HCT116 (cell line): Measurements from ENCODE around the gene DMD. TPM values are rescaled to one million over a fixed set of nuclear protein-coding genes. Genes with fewer than 3 reads are reported as not detected.

Experiments used
- ATAC-seq: fragments of 200-7000 bp; cut with Tn5 transposase; 2 replicates; pipeline ENCODE4 v1.9.1; 2020; ENCODE audit warnings: mild to moderate bottlenecking, moderate library complexity
- BruUV-seq: library from RNA; stranded (reverse); fragments of 400-500 nt; replicated peaks from 2 replicates; lab custom pipeline; 2021; lab: Mats Ljungman, UMichigan
- CTCF ChIA-PET: fragments of 300-600 bp; sonication (Branson Sonifier 250); formaldehyde crosslinking; loops from one replicate; lab custom pipeline; 2021; ENCODE audit warnings: antibody characterized with exemption; lab: Charles Lee
- POLR2A ChIA-PET: fragments of 300-600, 350-600 bp; sonication (Branson Sonifier 250); formaldehyde crosslinking; loops from one replicate; lab custom pipeline; 2021; ENCODE audit warnings: antibody characterized with exemption; lab: Charles Lee
- RAD21 ChIA-PET, 2 experiments: fragments of 300-600 bp; sonication (Branson Sonifier 250); formaldehyde crosslinking; loops; one replicate each; lab custom pipeline; 2023; ENCODE audit warnings: low total read pairs in 2 of 2; ENCODE audit not compliant: uncharacterized antibody in 2 of 2, unreplicated experiment in 2 of 2, low non-redundant PET in 1 of 2; lab: Charles Lee
- DNase-seq: peaks from one replicate; pipeline ENCODE4 v3.0.0-alpha.2; 2010; ENCODE audit warnings: low read depth, low spot score
- H2AFZ ChIP-seq: fragments of 200-600 bp; shearing (Covaris generic), sonication (generic); 2 replicates; pipeline ENCODE4 v1.6.1; 2017; ENCODE audit warnings: low read depth, mixed run types, mixed read lengths, antibody characterized with exemption, low read length; ENCODE audit not compliant: poor library complexity, severe bottlenecking
- H3K27ac ChIP-seq: 2 replicates; pipeline ENCODE4 v1.5.1; 2012; ENCODE audit warnings: low read depth, low read length
- H3K27me3 ChIP-seq: fragments of 200-600 bp; sonication (generic); 2 replicates; pipeline ENCODE4 v1.6.1; 2016; ENCODE audit warnings: mixed run types, low read length, mixed read lengths; ENCODE audit not compliant: insufficient read depth
- H3K36me3 ChIP-seq, 2 experiments: fragments of 200-500 bp in 1 of 2; fragments of 200-600 bp in 1 of 2; sonication (Bioruptor generic) in 1 of 2; sonication (generic) in 1 of 2; 2 replicates each; pipeline versions ENCODE4 v1.5.1 to v1.6.1; 2014 to 2016; ENCODE audit warnings: low read length in 2 of 2, inconsistent platforms in 1 of 2, mixed read lengths in 1 of 2, mixed run types in 1 of 2; ENCODE audit not compliant: insufficient read depth in 2 of 2, control insufficient read depth in 1 of 2
- H3K4me1 ChIP-seq, 2 experiments: fragments of 200-600 bp in 1 of 2; sonication (generic) in 1 of 2; 2 replicates each; pipeline versions ENCODE4 v1.5.1 to v1.6.1; 2012 to 2017; ENCODE audit warnings: low read length in 2 of 2, inconsistent platforms in 1 of 2, mild to moderate bottlenecking in 1 of 2, mixed read lengths in 1 of 2, mixed run types in 1 of 2, moderate library complexity in 1 of 2; ENCODE audit not compliant: insufficient read depth in 2 of 2, control insufficient read depth in 1 of 2
- H3K4me2 ChIP-seq: fragments of 200-600 bp; sonication (generic); 2 replicates; pipeline ENCODE4 v1.6.1; 2017; ENCODE audit warnings: mixed run types, low read length, mixed read lengths
- H3K4me3 ChIP-seq, 2 experiments: fragments of 200-600 bp in 1 of 2; sonication (generic) in 1 of 2; replicated peaks in 1 of 2; 2 replicates each; pipeline ENCODE4 v1.5.1; 2011 to 2016; ENCODE audit warnings: low read length in 2 of 2, control low read depth in 1 of 2, low read depth in 1 of 2, mild to moderate bottlenecking in 1 of 2, mixed read lengths in 1 of 2, mixed run types in 1 of 2
- H3K79me2 ChIP-seq: fragments of 200-600 bp; sonication (generic); 2 replicates; pipeline ENCODE4 v1.6.1; 2017; ENCODE audit warnings: mild to moderate bottlenecking, mixed run types, low read length, moderate library complexity, mixed read lengths; ENCODE audit not compliant: insufficient read depth
- H3K9ac ChIP-seq: fragments of 200-600 bp; sonication (generic); 2 replicates; pipeline ENCODE4 v1.6.1; 2016; ENCODE audit warnings: low read length, mixed read lengths
- H3K9me2 ChIP-seq: fragments of 200-600 bp; sonication (generic), shearing (Covaris generic); 2 replicates; pipeline ENCODE4 v1.6.1; 2017; ENCODE audit warnings: mixed run types, mild to moderate bottlenecking, moderate library complexity; ENCODE audit not compliant: insufficient read depth
- H3K9me3 ChIP-seq, 2 experiments: fragments of 200-500 bp in 1 of 2; fragments of 200-600 bp in 1 of 2; sonication (Bioruptor generic) in 1 of 2; sonication (generic) in 1 of 2; 2 replicates each; pipeline ENCODE4 v1.6.1; 2014 to 2017; ENCODE audit warnings: low read length in 2 of 2, mixed read lengths in 2 of 2, inconsistent platforms in 1 of 2, low read depth in 1 of 2, mild to moderate bottlenecking in 1 of 2, mixed run types in 1 of 2, moderate library complexity in 1 of 2; ENCODE audit not compliant: control insufficient read depth in 1 of 2, insufficient read depth in 1 of 2
- H4K20me1 ChIP-seq: fragments of 200-600 bp; sonication (generic), shearing (Covaris generic); 2 replicates; pipeline ENCODE4 v1.6.1; 2017; ENCODE audit warnings: mixed run types, mild to moderate bottlenecking, moderate library complexity; ENCODE audit not compliant: insufficient read depth
- ELF1 ChIP-seq: IDR thresholded peaks from 2 replicates; pipeline ENCODE4 v1.6.1; 2012; ENCODE audit warnings: low read depth, borderline replicate concordance
- EZH2phosphoT487 ChIP-seq: fragments of 200-600 bp; IDR thresholded peaks from 2 replicates; pipeline ENCODE4 v1.6.1; 2018; ENCODE audit warnings: antibody characterized with exemption, borderline replicate concordance
- FOSL1 ChIP-seq: IDR thresholded peaks from 2 replicates; pipeline ENCODE4 v1.6.1; 2012; ENCODE audit warnings: low read depth
- JUND ChIP-seq: IDR thresholded peaks from 2 replicates; pipeline ENCODE4 v1.6.1; 2012
- RAD21 ChIP-seq: IDR thresholded peaks from 2 replicates; pipeline ENCODE4 v1.6.1; 2012; ENCODE audit warnings: low read depth, mild to moderate bottlenecking
- SIN3A ChIP-seq: IDR thresholded peaks from 2 replicates; pipeline ENCODE4 v1.6.1; 2012; ENCODE audit warnings: low read depth
- YY1 ChIP-seq: IDR thresholded peaks from 2 replicates; pipeline ENCODE4 v1.6.1; 2011; ENCODE audit warnings: low read length, low read depth, moderate library complexity, mild to moderate bottlenecking; ENCODE audit not compliant: insufficient replicate concordance; ENCODE audit errors: extremely low read depth
- ZFX ChIP-seq: fragments of 450-650 bp; IDR thresholded peaks from 2 replicates; pipeline ENCODE4 v1.6.1; 2017
- intact Hi-C: fragments of 100-400 bp; cut with micrococcal nuclease; formaldehyde crosslinking; loops from 2 replicates; pipeline ENCODE4 v1.10.0; 2022
- total RNA-seq: library from RNA; stranded (reverse); gene quantifications from one replicate; pipeline ENCODE4 v1.2.1, GENCODE V29; 2021; ENCODE audit not compliant: unreplicated experiment
- TF ChIP-seq, protein P1 (sequence below): IDR thresholded peaks from 2 replicates; pipeline ENCODE4 v1.6.1; 2011; ENCODE audit warnings: mild to moderate bottlenecking, low read length, moderate library complexity; ENCODE audit not compliant: insufficient replicate concordance; ENCODE audit errors: extremely low read depth
- TF ChIP-seq, protein P2 (sequence below): IDR thresholded peaks from 2 replicates; pipeline ENCODE4 v1.6.1; 2012
- TF ChIP-seq, protein P3 (sequence below), 3 experiments: fragments of 200-600 bp in 1 of 3; sonication (generic) in 1 of 3; IDR thresholded peaks in 2 of 3; conservative IDR thresholded peaks in 1 of 3; 2 replicates each; pipeline ENCODE4 v1.5.1; 2012 to 2017; ENCODE audit warnings: low read depth in 2 of 3, low read length in 2 of 3, antibody characterized with exemption in 1 of 3, borderline replicate concordance in 1 of 3, control low read depth in 1 of 3, mild to moderate bottlenecking in 1 of 3, mixed read lengths in 1 of 3, mixed run types in 1 of 3, moderate library complexity in 1 of 3; ENCODE audit not compliant: insufficient read depth in 1 of 3
- TF ChIP-seq, protein P4 (sequence below): IDR thresholded peaks from 2 replicates; pipeline ENCODE4 v1.6.1; 2012; ENCODE audit warnings: low read depth

DMD gene
- total RNA-seq, 1 experiment from 2014 or later, result 0.05 TPM

DNA sequence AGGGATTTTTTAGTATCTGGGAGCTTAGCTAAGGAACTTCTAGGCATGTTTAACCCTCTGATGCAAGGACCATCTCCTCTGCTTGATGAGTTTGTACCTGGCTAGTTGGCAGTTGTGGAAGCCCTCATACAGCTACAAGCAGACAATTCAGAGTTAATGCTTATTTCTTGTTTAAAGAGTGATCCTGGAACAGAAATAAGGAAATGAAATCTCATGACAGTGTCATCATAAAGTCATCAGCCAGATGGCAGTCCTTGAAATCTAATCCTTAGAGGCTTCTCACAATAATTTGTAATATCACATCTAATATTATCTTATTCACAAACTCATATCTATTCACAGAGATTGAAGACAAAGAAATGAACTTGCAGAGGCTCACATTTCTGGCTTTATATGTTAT is 1557.9 kb downstream of the DMD start:
- DNase-seq, result no peak
- BruUV-seq, result no TSS peak
- no peak overlapping the region for H2AFZ ChIP-seq
- ChIA-PET CTCF (no interaction called here), POLR2A (no interaction called here), RAD21 (no interaction called here)
- H3K27me3 ChIP-seq, result no peaks in the 10 kb centered on the region
- H3K9ac ChIP-seq, result no peak overlapping the region
- no peaks in the 10 kb centered on the region for H3K4me1 ChIP-seq
- H3K27ac ChIP-seq, result no peak overlapping the region
- no peak for TF ChIP-seq FOSL1
- no peak for TF ChIP-seq ELF1
- TF ChIP-seq YY1, result no peak
- TF ChIP-seq, protein P1, sequence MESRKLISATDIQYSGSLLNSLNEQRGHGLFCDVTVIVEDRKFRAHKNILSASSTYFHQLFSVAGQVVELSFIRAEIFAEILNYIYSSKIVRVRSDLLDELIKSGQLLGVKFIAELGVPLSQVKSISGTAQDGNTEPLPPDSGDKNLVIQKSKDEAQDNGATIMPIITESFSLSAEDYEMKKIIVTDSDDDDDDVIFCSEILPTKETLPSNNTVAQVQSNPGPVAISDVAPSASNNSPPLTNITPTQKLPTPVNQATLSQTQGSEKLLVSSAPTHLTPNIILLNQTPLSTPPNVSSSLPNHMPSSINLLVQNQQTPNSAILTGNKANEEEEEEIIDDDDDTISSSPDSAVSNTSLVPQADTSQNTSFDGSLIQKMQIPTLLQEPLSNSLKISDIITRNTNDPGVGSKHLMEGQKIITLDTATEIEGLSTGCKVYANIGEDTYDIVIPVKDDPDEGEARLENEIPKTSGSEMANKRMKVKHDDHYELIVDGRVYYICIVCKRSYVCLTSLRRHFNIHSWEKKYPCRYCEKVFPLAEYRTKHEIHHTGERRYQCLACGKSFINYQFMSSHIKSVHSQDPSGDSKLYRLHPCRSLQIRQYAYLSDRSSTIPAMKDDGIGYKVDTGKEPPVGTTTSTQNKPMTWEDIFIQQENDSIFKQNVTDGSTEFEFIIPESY, result no peak
- TF ChIP-seq, protein P2, sequence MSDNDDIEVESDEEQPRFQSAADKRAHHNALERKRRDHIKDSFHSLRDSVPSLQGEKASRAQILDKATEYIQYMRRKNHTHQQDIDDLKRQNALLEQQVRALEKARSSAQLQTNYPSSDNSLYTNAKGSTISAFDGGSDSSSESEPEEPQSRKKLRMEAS, result no peak
- TF ChIP-seq, protein P3, sequence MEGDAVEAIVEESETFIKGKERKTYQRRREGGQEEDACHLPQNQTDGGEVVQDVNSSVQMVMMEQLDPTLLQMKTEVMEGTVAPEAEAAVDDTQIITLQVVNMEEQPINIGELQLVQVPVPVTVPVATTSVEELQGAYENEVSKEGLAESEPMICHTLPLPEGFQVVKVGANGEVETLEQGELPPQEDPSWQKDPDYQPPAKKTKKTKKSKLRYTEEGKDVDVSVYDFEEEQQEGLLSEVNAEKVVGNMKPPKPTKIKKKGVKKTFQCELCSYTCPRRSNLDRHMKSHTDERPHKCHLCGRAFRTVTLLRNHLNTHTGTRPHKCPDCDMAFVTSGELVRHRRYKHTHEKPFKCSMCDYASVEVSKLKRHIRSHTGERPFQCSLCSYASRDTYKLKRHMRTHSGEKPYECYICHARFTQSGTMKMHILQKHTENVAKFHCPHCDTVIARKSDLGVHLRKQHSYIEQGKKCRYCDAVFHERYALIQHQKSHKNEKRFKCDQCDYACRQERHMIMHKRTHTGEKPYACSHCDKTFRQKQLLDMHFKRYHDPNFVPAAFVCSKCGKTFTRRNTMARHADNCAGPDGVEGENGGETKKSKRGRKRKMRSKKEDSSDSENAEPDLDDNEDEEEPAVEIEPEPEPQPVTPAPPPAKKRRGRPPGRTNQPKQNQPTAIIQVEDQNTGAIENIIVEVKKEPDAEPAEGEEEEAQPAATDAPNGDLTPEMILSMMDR (IDR thresholded peaks at IDR 0.05 in 2 of 3, conservative IDR thresholded peaks at IDR 0.05 in 1 of 3; ENCODE audit: borderline replicate concordance in 1 of 3, insufficient read depth in 1 of 3, low read depth in 2 of 3, low read length in 2 of 3), result no peak
- TF ChIP-seq EZH2phosphoT487, result no peak
- no peak for TF ChIP-seq ZFX
- no peak for TF ChIP-seq RAD21
- TF ChIP-seq SIN3A, result no peak
- TF ChIP-seq, protein P4, sequence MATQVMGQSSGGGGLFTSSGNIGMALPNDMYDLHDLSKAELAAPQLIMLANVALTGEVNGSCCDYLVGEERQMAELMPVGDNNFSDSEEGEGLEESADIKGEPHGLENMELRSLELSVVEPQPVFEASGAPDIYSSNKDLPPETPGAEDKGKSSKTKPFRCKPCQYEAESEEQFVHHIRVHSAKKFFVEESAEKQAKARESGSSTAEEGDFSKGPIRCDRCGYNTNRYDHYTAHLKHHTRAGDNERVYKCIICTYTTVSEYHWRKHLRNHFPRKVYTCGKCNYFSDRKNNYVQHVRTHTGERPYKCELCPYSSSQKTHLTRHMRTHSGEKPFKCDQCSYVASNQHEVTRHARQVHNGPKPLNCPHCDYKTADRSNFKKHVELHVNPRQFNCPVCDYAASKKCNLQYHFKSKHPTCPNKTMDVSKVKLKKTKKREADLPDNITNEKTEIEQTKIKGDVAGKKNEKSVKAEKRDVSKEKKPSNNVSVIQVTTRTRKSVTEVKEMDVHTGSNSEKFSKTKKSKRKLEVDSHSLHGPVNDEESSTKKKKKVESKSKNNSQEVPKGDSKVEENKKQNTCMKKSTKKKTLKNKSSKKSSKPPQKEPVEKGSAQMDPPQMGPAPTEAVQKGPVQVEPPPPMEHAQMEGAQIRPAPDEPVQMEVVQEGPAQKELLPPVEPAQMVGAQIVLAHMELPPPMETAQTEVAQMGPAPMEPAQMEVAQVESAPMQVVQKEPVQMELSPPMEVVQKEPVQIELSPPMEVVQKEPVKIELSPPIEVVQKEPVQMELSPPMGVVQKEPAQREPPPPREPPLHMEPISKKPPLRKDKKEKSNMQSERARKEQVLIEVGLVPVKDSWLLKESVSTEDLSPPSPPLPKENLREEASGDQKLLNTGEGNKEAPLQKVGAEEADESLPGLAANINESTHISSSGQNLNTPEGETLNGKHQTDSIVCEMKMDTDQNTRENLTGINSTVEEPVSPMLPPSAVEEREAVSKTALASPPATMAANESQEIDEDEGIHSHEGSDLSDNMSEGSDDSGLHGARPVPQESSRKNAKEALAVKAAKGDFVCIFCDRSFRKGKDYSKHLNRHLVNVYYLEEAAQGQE, result no peak
- no peak for TF ChIP-seq JUND
- no peaks in the 10 kb centered on the region for H4K20me1 ChIP-seq
- H3K79me2 ChIP-seq, result no peaks in the 10 kb centered on the region
- no peaks in the 10 kb centered on the region for H3K9me2 ChIP-seq
- intact Hi-C loops, result no loop called here
- no peaks in the 10 kb centered on the region for H3K9me3 ChIP-seq
- no peak overlapping the region for H3K4me3 ChIP-seq
- H3K36me3 ChIP-seq, result no peaks in the 10 kb centered on the region
- no peak for ATAC-seq
- H3K4me2 ChIP-seq, result no peak overlapping the region
